Astrocyte (in vitro differentiated cells and primary cell): ENCODE data around the gene DRICH1.

Source experiments
- EZH2 ChIP-seq: IDR thresholded peaks from 2 replicates; pipeline ENCODE4 v1.6.1; 2012; ENCODE audit warnings: mild to moderate bottlenecking, low read length, inconsistent platforms; ENCODE audit not compliant: insufficient read depth
- TF ChIP-seq, protein P1 (sequence below): IDR thresholded peaks from 2 replicates; pipeline ENCODE4 v1.5.1; 2011; ENCODE audit warnings: low read depth, mild to moderate bottlenecking, inconsistent platforms, low read length, moderate library complexity; ENCODE audit not compliant: insufficient read depth

DNA sequence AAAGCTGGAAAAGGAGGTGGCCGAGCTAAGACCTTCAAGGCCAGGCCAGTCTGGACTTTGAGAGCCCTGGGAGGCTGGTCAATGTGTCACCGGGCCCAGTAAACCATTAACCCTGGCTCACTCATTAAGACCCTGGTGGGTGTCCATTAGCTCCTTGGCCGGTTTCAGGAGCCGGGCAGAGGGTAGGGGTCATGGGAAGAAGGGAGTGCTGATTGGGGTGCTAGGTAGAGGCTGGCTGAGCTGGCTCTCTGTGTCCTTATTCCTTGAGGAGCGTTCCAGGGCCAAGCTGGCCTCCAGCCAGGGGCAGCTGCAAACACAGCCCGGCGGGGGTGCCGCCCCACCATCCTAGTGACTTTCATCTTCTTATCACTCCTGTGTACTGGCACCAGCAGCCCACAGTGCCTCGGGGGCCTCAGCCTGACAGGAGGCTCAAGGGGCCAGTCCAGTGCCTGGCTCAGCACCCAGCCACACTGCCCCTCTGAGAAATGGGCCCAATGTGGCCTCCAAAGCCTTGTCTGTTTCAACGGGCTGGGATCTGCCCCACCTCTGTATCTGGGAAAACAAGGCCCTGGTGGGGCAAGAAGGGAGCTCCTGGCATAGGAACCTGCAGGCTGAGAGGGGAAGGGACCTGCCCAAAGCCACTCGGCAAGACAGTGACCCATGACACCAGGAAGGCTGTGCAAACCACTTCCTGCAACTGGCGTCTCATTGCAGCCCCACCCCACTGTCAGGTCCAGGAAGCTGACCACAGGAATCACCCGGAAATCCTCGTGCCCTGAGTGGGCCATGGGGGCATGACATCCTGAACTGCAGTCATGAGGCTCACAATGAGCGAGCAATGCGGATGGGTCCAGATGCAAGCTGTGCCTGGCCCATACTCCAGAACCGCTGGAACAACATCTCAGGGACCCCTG is 43.6 kb upstream of the DRICH1 start:
- TF ChIP-seq, protein P1, sequence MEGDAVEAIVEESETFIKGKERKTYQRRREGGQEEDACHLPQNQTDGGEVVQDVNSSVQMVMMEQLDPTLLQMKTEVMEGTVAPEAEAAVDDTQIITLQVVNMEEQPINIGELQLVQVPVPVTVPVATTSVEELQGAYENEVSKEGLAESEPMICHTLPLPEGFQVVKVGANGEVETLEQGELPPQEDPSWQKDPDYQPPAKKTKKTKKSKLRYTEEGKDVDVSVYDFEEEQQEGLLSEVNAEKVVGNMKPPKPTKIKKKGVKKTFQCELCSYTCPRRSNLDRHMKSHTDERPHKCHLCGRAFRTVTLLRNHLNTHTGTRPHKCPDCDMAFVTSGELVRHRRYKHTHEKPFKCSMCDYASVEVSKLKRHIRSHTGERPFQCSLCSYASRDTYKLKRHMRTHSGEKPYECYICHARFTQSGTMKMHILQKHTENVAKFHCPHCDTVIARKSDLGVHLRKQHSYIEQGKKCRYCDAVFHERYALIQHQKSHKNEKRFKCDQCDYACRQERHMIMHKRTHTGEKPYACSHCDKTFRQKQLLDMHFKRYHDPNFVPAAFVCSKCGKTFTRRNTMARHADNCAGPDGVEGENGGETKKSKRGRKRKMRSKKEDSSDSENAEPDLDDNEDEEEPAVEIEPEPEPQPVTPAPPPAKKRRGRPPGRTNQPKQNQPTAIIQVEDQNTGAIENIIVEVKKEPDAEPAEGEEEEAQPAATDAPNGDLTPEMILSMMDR: no peak
- no peak for TF ChIP-seq EZH2
